Panc1 (cell line): ENCODE data around the gene ADCY9. TPM values are rescaled to one million over a fixed set of nuclear protein-coding genes. Genes with fewer than 3 reads are reported as not detected.

Experiments used
- ATAC-seq: fragments of 200-7000 bp; cut with Tn5 transposase; 2 replicates; pipeline ENCODE4 v1.9.1; 2020; ENCODE audit warnings: mild to moderate bottlenecking, moderate library complexity
- BruUV-seq: library from RNA; stranded (reverse); fragments of 400-500 nt; replicated peaks from 2 replicates; lab custom pipeline; 2021; lab: Mats Ljungman, UMichigan
- CTCF ChIA-PET: fragments of 300-600 bp; sonication (Branson Sonifier 250); formaldehyde crosslinking; loops from one replicate; lab custom pipeline; 2022; ENCODE audit warnings: antibody characterized with exemption; lab: Charles Lee
- POLR2A ChIA-PET: fragments of 300-600 bp; sonication (Branson Sonifier 250); formaldehyde crosslinking; loops from one replicate; lab custom pipeline; 2022; ENCODE audit warnings: antibody characterized with exemption; lab: Charles Lee
- DNase-seq: peaks from one replicate; pipeline ENCODE4 v3.0.0-alpha.2; 2010; ENCODE audit warnings: low read depth, low spot score
- H3K27ac ChIP-seq: 2 replicates; pipeline ENCODE4 v1.5.1; 2011; ENCODE audit warnings: mild to moderate bottlenecking, low read length, inconsistent platforms
- H3K27me3 ChIP-seq: fragments of 200-500 bp; sonication (Bioruptor generic); 2 replicates; pipeline ENCODE4 v1.6.0; 2014; ENCODE audit warnings: low read length, inconsistent platforms; ENCODE audit not compliant: control insufficient read depth, insufficient read depth
- H3K36me3 ChIP-seq: fragments of 200-500 bp; sonication (Bioruptor generic); 2 replicates; pipeline ENCODE4 v1.5.1; 2014; ENCODE audit warnings: inconsistent platforms, mild to moderate bottlenecking, low read length, moderate library complexity; ENCODE audit not compliant: control insufficient read depth, insufficient read depth
- H3K4me1 ChIP-seq: 2 replicates; pipeline ENCODE4 v1.5.1; 2011; ENCODE audit warnings: inconsistent platforms, mild to moderate bottlenecking, low read length, moderate library complexity; ENCODE audit not compliant: control insufficient read depth, insufficient read depth
- H3K4me3 ChIP-seq, 2 experiments: 2 replicates each; pipeline ENCODE4 v1.5.1; 2011 to 2012; ENCODE audit warnings: low read depth in 2 of 2, low read length in 2 of 2, mild to moderate bottlenecking in 2 of 2, inconsistent platforms in 1 of 2, moderate library complexity in 1 of 2
- H3K9me3 ChIP-seq: fragments of 200-500 bp; sonication (Bioruptor generic); 2 replicates; pipeline ENCODE4 v1.5.1; 2014; ENCODE audit warnings: low read depth, mild to moderate bottlenecking, inconsistent platforms, low read length, moderate library complexity; ENCODE audit not compliant: control insufficient read depth, insufficient read depth
- CTCF ChIP-seq: fragments of 450-650 bp; IDR thresholded peaks from 2 replicates; pipeline ENCODE4 v1.5.1; 2017; ENCODE audit warnings: mild to moderate bottlenecking
- POLR2AphosphoS5 ChIP-seq: IDR thresholded peaks from 2 replicates; pipeline ENCODE4 v1.6.1; 2012; ENCODE audit warnings: mild to moderate bottlenecking, low read depth, low read length, moderate library complexity
- REST ChIP-seq, 2 experiments: IDR thresholded peaks; 2 replicates each; pipeline ENCODE4 v1.6.1; 2011 to 2012; ENCODE audit warnings: low read depth in 2 of 2, control low read depth in 1 of 2, low read length in 1 of 2, mild to moderate bottlenecking in 1 of 2, moderate library complexity in 1 of 2; ENCODE audit not compliant: insufficient read depth in 1 of 2
- SIN3A ChIP-seq: IDR thresholded peaks from 2 replicates; pipeline ENCODE4 v1.6.1; 2012; ENCODE audit warnings: low read depth, mild to moderate bottlenecking, low read length, moderate library complexity, borderline replicate concordance; ENCODE audit not compliant: insufficient read depth
- TCF7L2 ChIP-seq: IDR thresholded peaks from 2 replicates; pipeline ENCODE4 v1.6.1; 2011; ENCODE audit warnings: mild to moderate bottlenecking, low read depth, low read length, inconsistent platforms
- in situ Hi-C: cut with HindIII; loops from 2 replicates; pipeline ENCODE4 v1.10.0; 2016; ENCODE audit warnings: low sequenced_read_pairs, low pct_unique_long_range_greater_than_20kb
- intact Hi-C: fragments of 100-400 bp; cut with micrococcal nuclease; formaldehyde crosslinking; loops from one replicate; pipeline ENCODE4 v1.10.0; 2022; ENCODE audit not compliant: unreplicated experiment
- total RNA-seq: library from RNA; stranded (reverse); gene quantifications from one replicate; pipeline ENCODE4 v1.2.1, GENCODE V29; 2021; ENCODE audit not compliant: unreplicated experiment

ADCY9 gene
- total RNA-seq, 1 experiment from 2014 or later: 29.8 TPM

GRCh38 chr16:4009177-4009576 is 107.1 kb downstream of the ADCY9 start:
- peaks cover 26% of the 10 kb centered on the region for H3K4me1 ChIP-seq
- DNase-seq (no peak), ATAC-seq (no peak)
- H3K9me3 ChIP-seq: no peaks in the 10 kb centered on the region
- no peak overlapping the region for H3K27ac ChIP-seq
- intact Hi-C loops: no loop called here
- ChIA-PET CTCF (no interaction called here), POLR2A (no interaction called here)
- no peaks in the 10 kb centered on the region for H3K36me3 ChIP-seq
- H3K27me3 ChIP-seq: no peaks in the 10 kb centered on the region
- BruUV-seq: no TSS peak
- TF ChIP-seq TCF7L2: no peak
- no peak for TF ChIP-seq REST (IDR thresholded peaks at IDR 0.05; ENCODE audit: insufficient read depth in 1 of 2, low read depth in 2 of 2, low read length in 1 of 2)
- TF ChIP-seq SIN3A: no peak
- no peak for TF ChIP-seq CTCF
- no peak for TF ChIP-seq POLR2AphosphoS5
- H3K4me3 ChIP-seq: no peak overlapping the region
- in situ Hi-C loops: no loop called here

- DNase-seq (no peak), ATAC-seq (no peak)
- no TSS peak for BruUV-seq
- in situ Hi-C loops: no loop called here
- H3K36me3 ChIP-seq: no peaks in the 10 kb centered on the region
- H3K4me3 ChIP-seq: no peak overlapping the region
- intact Hi-C loops: no loop called here
- ChIA-PET CTCF (no interaction called here), POLR2A (no interaction called here)
- H3K9me3 ChIP-seq: no peaks in the 10 kb centered on the region
- no peaks in the 10 kb centered on the region for H3K27me3 ChIP-seq
- TF ChIP-seq SIN3A (no peak), TCF7L2 (no peak), REST (IDR thresholded peaks at IDR 0.05; ENCODE audit: insufficient read depth in 1 of 2, low read depth in 2 of 2, low read length in 1 of 2) (no peak), POLR2AphosphoS5 (no peak), CTCF (no peak)
- H3K4me1 ChIP-seq: peaks cover 18% of the 10 kb centered on the region
- no peak overlapping the region for H3K27ac ChIP-seq
Observed at GRCh38 chr16:4008116-4008515, 108.1 kb downstream of the ADCY9 start.
